ENCODE results near the gene IL23A. TPM values are rescaled to one million over a fixed set of nuclear protein-coding genes. Genes with fewer than 3 reads are reported as not detected.
A peak's percentile ranks its signal among the peaks of the same experiment; 100 is the strongest.

Gene IL23A
- total RNA-seq, 1 experiment from 2014 or later, result 0.41 TPM

DNA sequence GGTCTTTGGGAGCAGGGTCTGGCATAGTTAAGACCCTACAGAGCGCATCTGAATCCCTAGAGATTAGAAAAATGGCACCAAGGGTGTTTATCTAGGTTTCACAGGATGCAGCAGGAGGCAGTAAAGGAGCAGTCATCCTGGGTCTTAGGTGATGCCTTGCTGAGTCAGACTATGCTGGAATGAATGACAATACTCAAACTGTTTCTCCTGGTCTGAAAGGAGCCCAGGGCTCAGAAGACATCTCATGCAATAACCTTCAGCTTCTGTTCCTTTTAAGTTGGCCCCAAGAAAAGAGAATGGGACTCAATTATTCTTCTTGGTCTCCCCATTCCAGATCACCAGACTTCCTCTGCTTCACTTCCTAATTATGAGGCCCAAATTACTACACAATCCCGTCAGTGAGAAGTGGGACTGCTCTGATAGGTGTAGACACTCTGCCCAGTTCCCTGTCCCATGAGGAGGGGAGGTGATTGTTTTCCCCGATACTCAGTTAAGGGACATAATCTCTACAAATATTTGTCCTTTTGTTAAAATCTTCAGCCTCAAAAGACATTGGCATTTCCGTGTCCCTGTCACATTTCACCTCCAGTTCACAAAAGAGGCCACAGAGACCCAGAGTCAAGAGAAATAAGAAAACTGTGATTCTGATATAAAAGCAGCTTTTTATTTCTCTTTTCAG lies 38.8 kb downstream of the IL23A start:
- H3K27ac ChIP-seq (ENCODE audit: low read length), result no peak overlapping the region
- no peaks in the 10 kb centered on the region for H3K27me3 ChIP-seq (ENCODE audit: control insufficient read depth, insufficient read depth, low read length)
- DNase-seq (ENCODE audit: low read depth, low spot score), result no peak
- TF ChIP-seq, protein P1, sequence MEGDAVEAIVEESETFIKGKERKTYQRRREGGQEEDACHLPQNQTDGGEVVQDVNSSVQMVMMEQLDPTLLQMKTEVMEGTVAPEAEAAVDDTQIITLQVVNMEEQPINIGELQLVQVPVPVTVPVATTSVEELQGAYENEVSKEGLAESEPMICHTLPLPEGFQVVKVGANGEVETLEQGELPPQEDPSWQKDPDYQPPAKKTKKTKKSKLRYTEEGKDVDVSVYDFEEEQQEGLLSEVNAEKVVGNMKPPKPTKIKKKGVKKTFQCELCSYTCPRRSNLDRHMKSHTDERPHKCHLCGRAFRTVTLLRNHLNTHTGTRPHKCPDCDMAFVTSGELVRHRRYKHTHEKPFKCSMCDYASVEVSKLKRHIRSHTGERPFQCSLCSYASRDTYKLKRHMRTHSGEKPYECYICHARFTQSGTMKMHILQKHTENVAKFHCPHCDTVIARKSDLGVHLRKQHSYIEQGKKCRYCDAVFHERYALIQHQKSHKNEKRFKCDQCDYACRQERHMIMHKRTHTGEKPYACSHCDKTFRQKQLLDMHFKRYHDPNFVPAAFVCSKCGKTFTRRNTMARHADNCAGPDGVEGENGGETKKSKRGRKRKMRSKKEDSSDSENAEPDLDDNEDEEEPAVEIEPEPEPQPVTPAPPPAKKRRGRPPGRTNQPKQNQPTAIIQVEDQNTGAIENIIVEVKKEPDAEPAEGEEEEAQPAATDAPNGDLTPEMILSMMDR (IDR thresholded peaks at IDR 0.05), result no peak
- no peak for TF ChIP-seq SIN3A (IDR thresholded peaks at IDR 0.05; ENCODE audit: borderline replicate concordance, insufficient read depth, low read depth, low read length)
- no peak for TF ChIP-seq TCF7L2 (IDR thresholded peaks at IDR 0.05; ENCODE audit: low read depth, low read length)
- no peak for TF ChIP-seq POLR2AphosphoS5 (IDR thresholded peaks at IDR 0.05; ENCODE audit: low read depth, low read length)
- TF ChIP-seq, protein P2, sequence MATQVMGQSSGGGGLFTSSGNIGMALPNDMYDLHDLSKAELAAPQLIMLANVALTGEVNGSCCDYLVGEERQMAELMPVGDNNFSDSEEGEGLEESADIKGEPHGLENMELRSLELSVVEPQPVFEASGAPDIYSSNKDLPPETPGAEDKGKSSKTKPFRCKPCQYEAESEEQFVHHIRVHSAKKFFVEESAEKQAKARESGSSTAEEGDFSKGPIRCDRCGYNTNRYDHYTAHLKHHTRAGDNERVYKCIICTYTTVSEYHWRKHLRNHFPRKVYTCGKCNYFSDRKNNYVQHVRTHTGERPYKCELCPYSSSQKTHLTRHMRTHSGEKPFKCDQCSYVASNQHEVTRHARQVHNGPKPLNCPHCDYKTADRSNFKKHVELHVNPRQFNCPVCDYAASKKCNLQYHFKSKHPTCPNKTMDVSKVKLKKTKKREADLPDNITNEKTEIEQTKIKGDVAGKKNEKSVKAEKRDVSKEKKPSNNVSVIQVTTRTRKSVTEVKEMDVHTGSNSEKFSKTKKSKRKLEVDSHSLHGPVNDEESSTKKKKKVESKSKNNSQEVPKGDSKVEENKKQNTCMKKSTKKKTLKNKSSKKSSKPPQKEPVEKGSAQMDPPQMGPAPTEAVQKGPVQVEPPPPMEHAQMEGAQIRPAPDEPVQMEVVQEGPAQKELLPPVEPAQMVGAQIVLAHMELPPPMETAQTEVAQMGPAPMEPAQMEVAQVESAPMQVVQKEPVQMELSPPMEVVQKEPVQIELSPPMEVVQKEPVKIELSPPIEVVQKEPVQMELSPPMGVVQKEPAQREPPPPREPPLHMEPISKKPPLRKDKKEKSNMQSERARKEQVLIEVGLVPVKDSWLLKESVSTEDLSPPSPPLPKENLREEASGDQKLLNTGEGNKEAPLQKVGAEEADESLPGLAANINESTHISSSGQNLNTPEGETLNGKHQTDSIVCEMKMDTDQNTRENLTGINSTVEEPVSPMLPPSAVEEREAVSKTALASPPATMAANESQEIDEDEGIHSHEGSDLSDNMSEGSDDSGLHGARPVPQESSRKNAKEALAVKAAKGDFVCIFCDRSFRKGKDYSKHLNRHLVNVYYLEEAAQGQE (IDR thresholded peaks at IDR 0.05; ENCODE audit: insufficient read depth in 1 of 2, low read depth in 2 of 2, low read length in 1 of 2), result no peak
- no TSS peak for BruUV-seq (replicated peaks)
- H3K36me3 ChIP-seq (ENCODE audit: control insufficient read depth, insufficient read depth, low read length), result no peaks in the 10 kb centered on the region
- intact Hi-C loops (cut with micrococcal nuclease; ENCODE audit: unreplicated experiment), result no loop called here
- ChIA-PET POLR2A (no interaction called here), CTCF (no interaction called here)
- H3K9me3 ChIP-seq (ENCODE audit: control insufficient read depth, insufficient read depth, low read depth, low read length), result no peaks in the 10 kb centered on the region
- H3K4me1 ChIP-seq (ENCODE audit: control insufficient read depth, insufficient read depth, low read length), result no peaks in the 10 kb centered on the region
- peak; percentile 90 for ATAC-seq
- H3K4me3 ChIP-seq (ENCODE audit: low read depth in 2 of 2, low read length in 2 of 2), result no peak overlapping the region
- in situ Hi-C loops (cut with HindIII; ENCODE audit: low pct_unique_long_range_greater_than_20kb, low sequenced_read_pairs), result no loop called here

DNA sequence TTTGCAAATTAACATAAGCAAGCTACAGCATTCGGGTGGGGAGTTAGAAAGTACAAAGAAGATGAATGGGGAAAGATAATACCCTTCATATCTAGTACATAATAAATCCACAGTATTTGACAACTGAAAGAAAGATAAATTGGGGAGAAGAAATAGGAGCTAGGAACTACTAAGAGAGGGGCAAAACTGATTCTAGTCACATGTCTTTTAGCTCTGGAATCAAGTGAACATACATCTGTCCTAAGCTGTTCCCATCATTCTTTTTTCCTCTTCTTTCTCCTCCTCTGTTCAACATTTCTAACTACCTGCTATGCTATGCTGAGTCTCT lies 39.3 kb downstream of the IL23A start:
- no TSS peak for BruUV-seq (replicated peaks)
- POLR2A ChIA-PET, result no interaction called here
- in situ Hi-C loops (cut with HindIII; ENCODE audit: low pct_unique_long_range_greater_than_20kb, low sequenced_read_pairs), result no loop called here
- DNase-seq (ENCODE audit: low read depth, low spot score) (no peak), ATAC-seq (no peak)
- no peak overlapping the region for H3K4me3 ChIP-seq (ENCODE audit: low read depth in 2 of 2, low read length in 2 of 2)
- H3K27ac ChIP-seq (ENCODE audit: low read length), result no peak overlapping the region
- intact Hi-C loops (cut with micrococcal nuclease; ENCODE audit: unreplicated experiment), result no loop called here
- TF ChIP-seq POLR2AphosphoS5 (IDR thresholded peaks at IDR 0.05; ENCODE audit: low read depth, low read length) (no peak), TCF7L2 (IDR thresholded peaks at IDR 0.05; ENCODE audit: low read depth, low read length) (no peak), SIN3A (IDR thresholded peaks at IDR 0.05; ENCODE audit: borderline replicate concordance, insufficient read depth, low read depth, low read length) (no peak)
- TF ChIP-seq, protein P1 (IDR thresholded peaks at IDR 0.05), result no peak
- TF ChIP-seq, protein P2 (IDR thresholded peaks at IDR 0.05; ENCODE audit: insufficient read depth in 1 of 2, low read depth in 2 of 2, low read length in 1 of 2), result no peak
- H3K9me3 ChIP-seq (ENCODE audit: control insufficient read depth, insufficient read depth, low read depth, low read length), result no peaks in the 10 kb centered on the region
- no peaks in the 10 kb centered on the region for H3K27me3 ChIP-seq (ENCODE audit: control insufficient read depth, insufficient read depth, low read length)
- H3K4me1 ChIP-seq (ENCODE audit: control insufficient read depth, insufficient read depth, low read length), result no peaks in the 10 kb centered on the region
- CTCF ChIA-PET, result no interaction called here
- no peaks in the 10 kb centered on the region for H3K36me3 ChIP-seq (ENCODE audit: control insufficient read depth, insufficient read depth, low read length)
